Osteoblast (primary cell): Measurements from ENCODE around the gene CNGA1. TPM values are rescaled to one million over a fixed set of nuclear protein-coding genes. Genes with fewer than 3 reads are reported as not detected.

Experiments
- DNase-seq: peaks from one replicate; pipeline ENCODE4 v3.0.0; 2011; ENCODE audit warnings: low spot score, mixed read lengths; ENCODE audit not compliant: insufficient read length; ENCODE audit errors: missing footprints
- H2AFZ ChIP-seq: 2 replicates; pipeline ENCODE4 v1.6.0; 2011; ENCODE audit warnings: mild to moderate bottlenecking, low read length
- H3K27ac ChIP-seq: 2 replicates; pipeline ENCODE4 v1.5.1; 2011; ENCODE audit warnings: mild to moderate bottlenecking, low read depth, low read length, moderate library complexity
- H3K27me3 ChIP-seq: 2 replicates; pipeline ENCODE4 v1.6.0; 2012; ENCODE audit warnings: mild to moderate bottlenecking, control low read depth, inconsistent platforms, low read length, moderate library complexity; ENCODE audit not compliant: insufficient read depth
- H3K36me3 ChIP-seq: 2 replicates; pipeline ENCODE4 v1.5.1; 2011; ENCODE audit warnings: mild to moderate bottlenecking, low read length, control low read depth, moderate library complexity; ENCODE audit not compliant: insufficient read depth
- H3K4me1 ChIP-seq: 2 replicates; pipeline ENCODE4 v1.5.1; 2011; ENCODE audit warnings: mild to moderate bottlenecking, low read length, control low read depth, moderate library complexity; ENCODE audit not compliant: insufficient read depth
- H3K4me2 ChIP-seq: 2 replicates; pipeline ENCODE4 v1.6.0; 2011; ENCODE audit warnings: mild to moderate bottlenecking, low read length; ENCODE audit not compliant: insufficient read depth
- H3K4me3 ChIP-seq: fragments of 200-600 bp; sonication (generic); 3 replicates; pipeline ENCODE4 v1.5.1; 2012; ENCODE audit warnings: mild to moderate bottlenecking, low read length, inconsistent platforms; ENCODE audit not compliant: insufficient read depth
- H3K79me2 ChIP-seq: 2 replicates; pipeline ENCODE4 v1.6.0; 2012; ENCODE audit warnings: mild to moderate bottlenecking, low read length, control low read depth, inconsistent platforms; ENCODE audit not compliant: insufficient read depth
- H3K9me3 ChIP-seq: 2 replicates; pipeline ENCODE4 v1.5.1; 2011; ENCODE audit warnings: low read depth, low read length, control low read depth
- H4K20me1 ChIP-seq: 2 replicates; pipeline ENCODE4 v1.6.0; 2012; ENCODE audit warnings: mild to moderate bottlenecking, low read length, control low read depth; ENCODE audit not compliant: insufficient read depth
- total RNA-seq: library from RNA; depleted of rRNA; stranded (reverse); fragments of >200 nt; gene quantifications from 2 replicates; pipeline ENCODE4 v1.2.3, GENCODE V29; 2012
- TF ChIP-seq, protein P1 (sequence below): IDR thresholded peaks from 2 replicates; pipeline ENCODE4 v1.5.1; 2011; ENCODE audit warnings: mild to moderate bottlenecking, low read depth, low read length, moderate library complexity; ENCODE audit errors: extremely low read depth

Gene CNGA1
- total RNA-seq, 1 donor = not detected

DNA sequence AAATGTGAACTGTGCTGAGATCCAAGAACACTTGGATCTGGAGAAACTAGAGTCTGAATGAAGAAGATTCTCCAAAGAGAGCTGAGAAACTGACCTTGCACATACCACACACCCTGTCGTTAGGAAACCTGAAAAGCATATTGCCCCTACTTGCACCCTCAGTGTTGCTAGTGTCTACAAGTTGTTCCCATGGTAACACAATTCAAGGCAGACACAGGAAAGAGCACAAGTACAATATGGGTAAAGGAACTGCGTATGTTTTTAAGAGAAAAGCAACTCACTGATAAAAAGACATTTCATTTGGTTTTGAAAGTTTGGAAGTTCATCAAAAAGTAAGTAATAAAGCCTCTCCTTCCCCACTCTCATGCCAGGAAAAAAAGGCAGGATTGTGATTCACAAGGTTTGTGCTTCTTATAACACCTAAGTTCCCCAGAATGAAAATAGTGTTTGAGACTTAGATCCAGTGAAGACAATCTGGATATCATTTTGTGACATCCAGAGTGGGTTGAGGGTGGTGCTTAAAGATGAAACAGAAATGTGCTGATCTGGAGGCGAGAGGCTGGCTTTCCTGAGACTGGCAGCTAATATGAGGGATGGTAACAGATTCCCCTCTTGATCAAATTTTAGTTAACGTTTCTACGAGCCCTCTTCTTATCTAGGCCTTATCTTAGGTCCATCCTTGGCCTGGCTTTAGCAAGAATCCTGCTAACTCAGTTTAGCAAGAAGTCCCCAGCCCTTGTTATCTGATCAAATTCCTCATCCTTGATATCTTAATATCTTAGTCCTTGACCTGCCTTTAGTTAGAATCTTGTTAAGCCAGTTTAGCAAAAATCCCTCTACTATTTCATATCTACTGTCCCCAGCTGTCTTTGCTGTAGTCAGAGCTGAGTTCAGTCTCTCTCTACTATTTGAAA, 42.4 kb upstream of the CNGA1 start:
- TF ChIP-seq, protein P1, sequence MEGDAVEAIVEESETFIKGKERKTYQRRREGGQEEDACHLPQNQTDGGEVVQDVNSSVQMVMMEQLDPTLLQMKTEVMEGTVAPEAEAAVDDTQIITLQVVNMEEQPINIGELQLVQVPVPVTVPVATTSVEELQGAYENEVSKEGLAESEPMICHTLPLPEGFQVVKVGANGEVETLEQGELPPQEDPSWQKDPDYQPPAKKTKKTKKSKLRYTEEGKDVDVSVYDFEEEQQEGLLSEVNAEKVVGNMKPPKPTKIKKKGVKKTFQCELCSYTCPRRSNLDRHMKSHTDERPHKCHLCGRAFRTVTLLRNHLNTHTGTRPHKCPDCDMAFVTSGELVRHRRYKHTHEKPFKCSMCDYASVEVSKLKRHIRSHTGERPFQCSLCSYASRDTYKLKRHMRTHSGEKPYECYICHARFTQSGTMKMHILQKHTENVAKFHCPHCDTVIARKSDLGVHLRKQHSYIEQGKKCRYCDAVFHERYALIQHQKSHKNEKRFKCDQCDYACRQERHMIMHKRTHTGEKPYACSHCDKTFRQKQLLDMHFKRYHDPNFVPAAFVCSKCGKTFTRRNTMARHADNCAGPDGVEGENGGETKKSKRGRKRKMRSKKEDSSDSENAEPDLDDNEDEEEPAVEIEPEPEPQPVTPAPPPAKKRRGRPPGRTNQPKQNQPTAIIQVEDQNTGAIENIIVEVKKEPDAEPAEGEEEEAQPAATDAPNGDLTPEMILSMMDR = no peak
- H3K4me3 ChIP-seq = no peak overlapping the region
- no peaks in the 10 kb centered on the region for H3K4me1 ChIP-seq
- no peaks in the 10 kb centered on the region for H4K20me1 ChIP-seq
- no peaks in the 10 kb centered on the region for H3K79me2 ChIP-seq
- no peak overlapping the region for H3K27ac ChIP-seq
- no peaks in the 10 kb centered on the region for H3K36me3 ChIP-seq
- H3K4me2 ChIP-seq = no peak overlapping the region
- H3K9me3 ChIP-seq = no peaks in the 10 kb centered on the region
- H3K27me3 ChIP-seq = no peaks in the 10 kb centered on the region
- no peak overlapping the region for H2AFZ ChIP-seq
- DNase-seq = no peak

DNA sequence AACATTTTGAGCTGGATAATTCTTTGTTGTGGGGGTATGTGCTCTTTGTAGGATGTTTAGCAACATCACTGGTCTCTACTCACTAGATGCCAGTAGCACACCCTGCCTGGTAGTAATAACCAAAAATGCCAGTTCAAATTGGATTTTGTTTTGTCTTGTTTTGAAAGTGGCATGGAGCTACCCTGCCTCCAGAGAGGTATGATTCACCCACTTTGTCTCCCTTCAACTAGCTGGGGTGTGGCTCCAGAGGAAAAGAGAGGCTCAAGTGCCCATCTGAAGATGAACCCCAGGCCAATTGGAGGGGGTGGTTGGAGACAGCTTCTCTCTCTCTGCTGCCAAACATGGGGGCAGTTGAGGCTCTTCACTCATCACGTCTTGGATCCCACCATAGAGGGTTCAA, 34.6 kb upstream of the CNGA1 start:
- Histone ChIP-seq H3K27ac (no peak overlapping the region), H3K4me1 (no peaks in the 10 kb centered on the region), H3K9me3 (no peaks in the 10 kb centered on the region), H3K27me3 (peaks cover 12% of the 10 kb centered on the region), H2AFZ (no peak overlapping the region), H4K20me1 (no peaks in the 10 kb centered on the region), H3K4me2 (no peak overlapping the region), H3K79me2 (no peaks in the 10 kb centered on the region), H3K4me3 (no peak overlapping the region), H3K36me3 (no peaks in the 10 kb centered on the region)
- DNase-seq = no peak
- TF ChIP-seq, protein P1 = no peak

DNA sequence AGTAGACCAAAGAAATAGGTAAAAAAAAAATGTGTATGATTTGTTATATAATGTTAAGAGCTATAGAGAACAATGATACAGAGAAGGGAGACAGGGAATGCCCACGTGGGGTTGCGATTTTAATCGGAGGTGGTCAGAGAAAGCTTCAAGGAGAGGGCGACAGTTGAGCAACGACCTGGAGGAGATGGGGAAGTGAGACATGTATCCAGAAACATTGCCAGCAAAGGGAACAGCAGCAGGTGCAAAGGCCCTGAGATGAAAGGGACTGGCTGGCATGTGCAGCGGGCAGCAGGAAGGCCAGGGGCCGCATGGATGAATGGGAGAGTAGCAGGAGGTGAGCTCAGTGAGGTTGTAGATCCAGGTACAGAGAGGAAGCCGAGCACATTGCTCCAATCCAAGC, 33.0 kb upstream of the CNGA1 start:
- no peaks in the 10 kb centered on the region for H3K9me3 ChIP-seq
- no peak overlapping the region for H3K4me2 ChIP-seq
- TF ChIP-seq, protein P1 = no peak
- H3K79me2 ChIP-seq = no peaks in the 10 kb centered on the region
- H3K4me3 ChIP-seq = no peak overlapping the region
- H3K27ac ChIP-seq = no peak overlapping the region
- H4K20me1 ChIP-seq = no peaks in the 10 kb centered on the region
- no peak for DNase-seq
- peaks cover 12% of the 10 kb centered on the region for H3K27me3 ChIP-seq
- no peak overlapping the region for H2AFZ ChIP-seq
- H3K4me1 ChIP-seq = no peaks in the 10 kb centered on the region
- H3K36me3 ChIP-seq = no peaks in the 10 kb centered on the region

DNA sequence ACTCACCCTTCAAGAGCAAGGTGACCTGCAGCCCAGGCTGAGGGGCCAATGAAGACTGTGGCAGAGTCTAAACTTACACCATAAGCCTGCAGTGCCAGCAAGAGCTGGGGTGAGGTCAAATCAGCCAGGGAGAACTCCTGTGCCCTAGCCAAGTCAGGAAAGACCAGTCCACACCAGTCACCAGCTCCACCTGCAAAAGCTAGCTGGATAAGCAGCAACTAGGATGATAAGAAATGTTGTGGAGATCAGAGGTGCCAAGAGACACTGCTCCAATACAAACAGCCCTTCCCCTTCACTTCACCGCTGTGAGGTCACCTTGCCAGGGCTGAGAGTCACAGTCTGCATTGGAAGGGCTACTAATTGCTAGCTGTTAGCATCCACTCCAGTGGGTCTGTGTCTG, 31.4 kb upstream of the CNGA1 start:
- H3K4me1 ChIP-seq = no peaks in the 10 kb centered on the region
- no peaks in the 10 kb centered on the region for H3K36me3 ChIP-seq
- H3K9me3 ChIP-seq = no peaks in the 10 kb centered on the region
- H3K79me2 ChIP-seq = no peaks in the 10 kb centered on the region
- TF ChIP-seq, protein P1 = no peak
- no peak overlapping the region for H3K4me2 ChIP-seq
- H3K27me3 ChIP-seq = peaks cover 15% of the 10 kb centered on the region
- no peak overlapping the region for H3K27ac ChIP-seq
- no peak overlapping the region for H2AFZ ChIP-seq
- no peak for DNase-seq
- no peaks in the 10 kb centered on the region for H4K20me1 ChIP-seq
- H3K4me3 ChIP-seq = no peak overlapping the region
